Loucy (cell line): ENCODE measurements around the gene NFKBIB.

Experiments used
- H2AFZ ChIP-seq: fragments of 200-600 bp; sonication (generic); 2 replicates; pipeline ENCODE4 v1.6.0; 2016; ENCODE audit warnings: antibody characterized with exemption, mild to moderate bottlenecking, low read length, moderate library complexity
- H3F3A ChIP-seq: fragments of 200-600 bp; 2 replicates; pipeline ENCODE4 v1.6.0; 2016; ENCODE audit warnings: antibody characterized with exemption, low read depth, mild to moderate bottlenecking
- H3K27me3 ChIP-seq: fragments of 200-600 bp; sonication (generic); 2 replicates; pipeline ENCODE4 v1.6.1; 2014; ENCODE audit warnings: low read length, mild to moderate bottlenecking; ENCODE audit not compliant: insufficient read depth, poor library complexity, severe bottlenecking
- H3K36me3 ChIP-seq: fragments of 200-600 bp; sonication (generic); 2 replicates; pipeline ENCODE4 v1.6.1; 2016; ENCODE audit warnings: low read length; ENCODE audit not compliant: insufficient read depth
- H3K4me1 ChIP-seq: fragments of 200-600 bp; sonication (generic); 2 replicates; pipeline ENCODE4 v1.5.1; 2014; ENCODE audit warnings: low read length, mild to moderate bottlenecking; ENCODE audit not compliant: insufficient read depth, poor library complexity, severe bottlenecking
- H3K4me2 ChIP-seq: fragments of 200-600 bp; sonication (generic); 2 replicates; pipeline ENCODE4 v1.6.0; 2014; ENCODE audit warnings: antibody characterized with exemption, low read length, low read depth, mild to moderate bottlenecking; ENCODE audit not compliant: poor library complexity, severe bottlenecking
- H3K4me3 ChIP-seq: fragments of 200-600 bp; sonication (generic); 2 replicates; pipeline ENCODE4 v1.5.1; 2014; ENCODE audit warnings: low read length, mild to moderate bottlenecking, mixed read lengths; ENCODE audit not compliant: poor library complexity, severe bottlenecking
- H3K79me2 ChIP-seq: fragments of 200-600 bp; sonication (generic); 2 replicates; pipeline ENCODE4 v1.6.1; 2014; ENCODE audit warnings: low read length; ENCODE audit not compliant: insufficient read depth
- H3K9ac ChIP-seq: fragments of 200-600 bp; sonication (generic); 2 replicates; pipeline ENCODE4 v1.6.0; 2014; ENCODE audit warnings: mild to moderate bottlenecking, low read depth, low read length, moderate library complexity; ENCODE audit not compliant: poor library complexity, severe bottlenecking
- H3K9me2 ChIP-seq: fragments of 200-600 bp; sonication (generic); replicated peaks from 2 replicates; pipeline ENCODE4 v1.6.1; 2016; ENCODE audit warnings: low read depth, low read length, mixed read lengths
- H3K9me3 ChIP-seq: fragments of 200-600 bp; sonication (generic); 2 replicates; pipeline ENCODE4 v1.6.1; 2014; ENCODE audit warnings: mild to moderate bottlenecking, antibody characterized with exemption, low read length, low read depth; ENCODE audit not compliant: insufficient read depth
- H4K20me1 ChIP-seq: fragments of 200-600 bp; sonication (generic); 2 replicates; pipeline ENCODE4 v1.6.0; 2014; ENCODE audit warnings: antibody characterized with exemption, low read length, mild to moderate bottlenecking; ENCODE audit not compliant: insufficient read depth, poor library complexity, severe bottlenecking
- CTCF ChIP-seq: fragments of 200-600 bp; sonication (generic); conservative IDR thresholded peaks from 2 replicates; pipeline ENCODE4 v1.5.1; 2014; ENCODE audit warnings: mild to moderate bottlenecking, antibody characterized with exemption, low read length
- EZH2phosphoT487 ChIP-seq: fragments of 200-600 bp; IDR thresholded peaks from 2 replicates; pipeline ENCODE4 v1.6.1; 2018; ENCODE audit warnings: antibody characterized with exemption, mild to moderate bottlenecking, moderate library complexity, borderline replicate concordance

Gene NFKBIB

GRCh38 chr19:38921420-38922274 lies 21.9 kb downstream of the NFKBIB start:
- no peaks in the 10 kb centered on the region for H3K4me1 ChIP-seq
- TF ChIP-seq EZH2phosphoT487 (no peak), CTCF (no peak)
- no peak overlapping the region for H3K4me2 ChIP-seq
- no peaks in the 10 kb centered on the region for H3K79me2 ChIP-seq
- no peaks in the 10 kb centered on the region for H3F3A ChIP-seq
- H3K27me3 ChIP-seq, result no peaks in the 10 kb centered on the region
- H2AFZ ChIP-seq, result no peak overlapping the region
- H4K20me1 ChIP-seq, result no peaks in the 10 kb centered on the region
- no peak overlapping the region for H3K9ac ChIP-seq
- no peak overlapping the region for H3K4me3 ChIP-seq
- H3K36me3 ChIP-seq, result peaks cover 10% of the 10 kb centered on the region; the same call in 1 of the 2 replicates
- no peaks in the 10 kb centered on the region for H3K9me3 ChIP-seq
- H3K9me2 ChIP-seq, result no peaks in the 10 kb centered on the region

GRCh38 chr19:38922482-38922881 lies 22.7 kb downstream of the NFKBIB start:
- Histone ChIP-seq H3K4me1 (no peaks in the 10 kb centered on the region), H3K9ac (no peak overlapping the region), H3K9me2 (no peaks in the 10 kb centered on the region), H3F3A (no peaks in the 10 kb centered on the region), H3K27me3 (no peaks in the 10 kb centered on the region), H3K4me3 (no peak overlapping the region), H3K79me2 (no peaks in the 10 kb centered on the region), H3K4me2 (no peak overlapping the region), H3K36me3 (peaks cover 10% of the 10 kb centered on the region; the same call in 1 of the 2 replicates), H4K20me1 (no peaks in the 10 kb centered on the region), H3K9me3 (no peaks in the 10 kb centered on the region), H2AFZ (no peak overlapping the region)
- TF ChIP-seq CTCF (no peak), EZH2phosphoT487 (no peak)

GRCh38 chr19:38924388-38924787 lies 24.6 kb downstream of the NFKBIB start:
- peaks cover 11% of the 10 kb centered on the region; the same call in 1 of the 2 replicates for H3K79me2 ChIP-seq
- peaks cover 11% of the 10 kb centered on the region for H3K4me1 ChIP-seq
- H4K20me1 ChIP-seq, result no peaks in the 10 kb centered on the region
- H3K9ac ChIP-seq, result no peak overlapping the region
- H3K9me3 ChIP-seq, result no peaks in the 10 kb centered on the region
- H3F3A ChIP-seq, result no peaks in the 10 kb centered on the region
- H3K4me2 ChIP-seq, result no peak overlapping the region
- peaks cover 10% of the 10 kb centered on the region; the same call in 1 of the 2 replicates for H3K36me3 ChIP-seq
- no peak for TF ChIP-seq EZH2phosphoT487
- no peaks in the 10 kb centered on the region for H3K27me3 ChIP-seq
- H3K4me3 ChIP-seq, result no peak overlapping the region
- no peaks in the 10 kb centered on the region for H3K9me2 ChIP-seq
- no peak overlapping the region for H2AFZ ChIP-seq
